Peyer's patch (tissue), 4 donors: ENCODE measurements around the gene OPCML. TPM values are rescaled to one million over a fixed set of nuclear protein-coding genes. Genes with fewer than 3 reads are reported as not detected.

ENCODE experiments used
- DNase-seq, 3 donors: peaks; one replicate each; pipeline ENCODE4 v3.0.0-alpha.2; 2017 to 2019
- H3K27ac ChIP-seq, 4 donors: fragments of 200-600 bp; sonication (generic); one replicate each; pipeline ENCODE4 v1.5.1; 2016 to 2019
- H3K27me3 ChIP-seq, 2 donors: fragments of 200-600 bp; sonication (generic); one replicate each; pipeline ENCODE4 v1.5.1; 2019
- H3K36me3 ChIP-seq, 3 donors: fragments of 200-600 bp; sonication (generic); one replicate each; pipeline ENCODE4 v1.5.1; 2016 to 2019
- H3K4me1 ChIP-seq, 4 donors: fragments of 200-600 bp; sonication (generic); one replicate each; pipeline ENCODE4 v1.5.1; 2016 to 2019
- H3K4me3 ChIP-seq, 4 donors: fragments of 200-600 bp; sonication (generic); 1 replicate in 3 of 4; 2 replicates in 1 of 4; pipeline ENCODE4 v1.5.1; 2016 to 2019; ENCODE audit warnings: mild to moderate bottlenecking in 1 of 4
- H3K9me3 ChIP-seq, 4 donors: fragments of 200-600 bp; sonication (generic); one replicate each; pipeline ENCODE4 v1.5.1; 2016 to 2019; ENCODE audit warnings: mild to moderate bottlenecking in 1 of 4
- CTCF ChIP-seq, 6 experiments: fragments of 450-650 bp in 4 of 6; fragments of 200-600 bp in 2 of 6; sonication (generic) in 1 of 6; IDR thresholded peaks; one replicate each; pipeline ENCODE4 v1.5.1; 2017 to 2019; ENCODE audit warnings: antibody characterized with exemption in 6 of 6, mild to moderate bottlenecking in 3 of 6, moderate library complexity in 1 of 6
- POLR2A ChIP-seq, 2 donors: fragments of 450-650 bp; IDR thresholded peaks; one replicate each; pipeline ENCODE4 v1.5.1; 2017; ENCODE audit warnings: antibody characterized with exemption in 2 of 2, mild to moderate bottlenecking in 2 of 2, moderate library complexity in 2 of 2
- total RNA-seq, 4 donors: library from RNA; depleted of rRNA; stranded (reverse); fragments of >200 nt; gene quantifications; one replicate each; pipeline ENCODE4 v1.1.0, GENCODE V29; 2016

The OPCML gene
- total RNA-seq, 4 donors from 2014 or later: not detected

- Histone ChIP-seq H3K4me1 (no peaks in the 10 kb centered on the region), H3K36me3 (no peaks in the 10 kb centered on the region), H3K27me3 (no peaks in the 10 kb centered on the region), H3K9me3 (no peaks in the 10 kb centered on the region), H3K27ac (no peak overlapping the region), H3K4me3 (no peak overlapping the region)
- DNase-seq: no peak
- TF ChIP-seq CTCF (IDR thresholded peaks at IDR 0.05) (no peak), POLR2A (IDR thresholded peaks at IDR 0.05) (no peak)
These were observed 364.3 kb downstream of the OPCML start for GRCh38 chr11:133168016-133168415.

- TF ChIP-seq CTCF (IDR thresholded peaks at IDR 0.05) (no peak), POLR2A (IDR thresholded peaks at IDR 0.05) (no peak)
- Histone ChIP-seq H3K27me3 (no peaks in the 10 kb centered on the region), H3K9me3 (no peaks in the 10 kb centered on the region), H3K36me3 (no peaks in the 10 kb centered on the region), H3K4me3 (no peak overlapping the region), H3K27ac (no peak overlapping the region), H3K4me1 (peaks cover 0 to 10% (median 0%) of the 10 kb centered on the region in 4 donors)
- no peak for DNase-seq
These were observed 365.6 kb downstream of the OPCML start for GRCh38 chr11:133166662-133167061.

GRCh38 chr11:133164986-133165385, 367.3 kb downstream of the OPCML start:
- no peak for DNase-seq
- H3K4me3 ChIP-seq: no peak overlapping the region
- no peaks in the 10 kb centered on the region for H3K36me3 ChIP-seq
- H3K27me3 ChIP-seq: no peaks in the 10 kb centered on the region
- H3K9me3 ChIP-seq: no peaks in the 10 kb centered on the region
- H3K4me1 ChIP-seq: peaks cover 0 to 10% (median 0%) of the 10 kb centered on the region in 4 donors
- TF ChIP-seq CTCF (IDR thresholded peaks at IDR 0.05) (no peak), POLR2A (IDR thresholded peaks at IDR 0.05) (no peak)
- no peak overlapping the region for H3K27ac ChIP-seq

GRCh38 chr11:133163463-133164419, 368.6 kb downstream of the OPCML start:
- peaks cover 0 to 10% (median 0%) of the 10 kb centered on the region in 4 donors for H3K4me1 ChIP-seq
- no peaks in the 10 kb centered on the region for H3K36me3 ChIP-seq
- no peak overlapping the region for H3K4me3 ChIP-seq
- no peaks in the 10 kb centered on the region for H3K9me3 ChIP-seq
- H3K27ac ChIP-seq: no peak overlapping the region
- no peaks in the 10 kb centered on the region for H3K27me3 ChIP-seq
- DNase-seq: peak in 1 of 3 donors; percentile 56
- TF ChIP-seq POLR2A (IDR thresholded peaks at IDR 0.05) (no peak), CTCF (IDR thresholded peaks at IDR 0.05) (peak in 4 of 6 experiments; percentile 46 to 73 (median 70))

GRCh38 chr11:133162227-133162626, 370.1 kb downstream of the OPCML start:
- peak in 2 of 3 donors; percentile 72 to 76 for DNase-seq
- H3K4me1 ChIP-seq: peaks cover 0 to 10% (median 0%) of the 10 kb centered on the region in 4 donors
- H3K4me3 ChIP-seq: no peak overlapping the region
- H3K36me3 ChIP-seq: no peaks in the 10 kb centered on the region
- TF ChIP-seq CTCF (IDR thresholded peaks at IDR 0.05) (no peak), POLR2A (IDR thresholded peaks at IDR 0.05) (no peak)
- no peaks in the 10 kb centered on the region for H3K27me3 ChIP-seq
- H3K27ac ChIP-seq: no peak overlapping the region
- no peaks in the 10 kb centered on the region for H3K9me3 ChIP-seq
